NCI-H460 (cell line): ENCODE data around the gene MAPKAPK2. TPM values are rescaled to one million over a fixed set of nuclear protein-coding genes. Genes with fewer than 3 reads are reported as not detected.
"Not testable (repeated sequence)": the region's sequence is repeated elsewhere in the genome, so short reads cannot be mapped to it uniquely, and the experiment has no call there.

Experiments
- DNase-seq: peaks from one replicate; pipeline ENCODE4 v3.0.0-alpha.2; 2016; ENCODE audit warnings: low read depth; ENCODE audit errors: extremely low read depth
- total RNA-seq: library from RNA; depleted of rRNA; stranded (reverse); fragments of >200 nt; shearing (Covaris generic); gene quantifications from 2 replicates; pipeline ENCODE4 v1.2.3, GENCODE V29; 2014

The MAPKAPK2 gene
- total RNA-seq, 1 experiment from 2014 or later = 32.1 TPM

DNA sequence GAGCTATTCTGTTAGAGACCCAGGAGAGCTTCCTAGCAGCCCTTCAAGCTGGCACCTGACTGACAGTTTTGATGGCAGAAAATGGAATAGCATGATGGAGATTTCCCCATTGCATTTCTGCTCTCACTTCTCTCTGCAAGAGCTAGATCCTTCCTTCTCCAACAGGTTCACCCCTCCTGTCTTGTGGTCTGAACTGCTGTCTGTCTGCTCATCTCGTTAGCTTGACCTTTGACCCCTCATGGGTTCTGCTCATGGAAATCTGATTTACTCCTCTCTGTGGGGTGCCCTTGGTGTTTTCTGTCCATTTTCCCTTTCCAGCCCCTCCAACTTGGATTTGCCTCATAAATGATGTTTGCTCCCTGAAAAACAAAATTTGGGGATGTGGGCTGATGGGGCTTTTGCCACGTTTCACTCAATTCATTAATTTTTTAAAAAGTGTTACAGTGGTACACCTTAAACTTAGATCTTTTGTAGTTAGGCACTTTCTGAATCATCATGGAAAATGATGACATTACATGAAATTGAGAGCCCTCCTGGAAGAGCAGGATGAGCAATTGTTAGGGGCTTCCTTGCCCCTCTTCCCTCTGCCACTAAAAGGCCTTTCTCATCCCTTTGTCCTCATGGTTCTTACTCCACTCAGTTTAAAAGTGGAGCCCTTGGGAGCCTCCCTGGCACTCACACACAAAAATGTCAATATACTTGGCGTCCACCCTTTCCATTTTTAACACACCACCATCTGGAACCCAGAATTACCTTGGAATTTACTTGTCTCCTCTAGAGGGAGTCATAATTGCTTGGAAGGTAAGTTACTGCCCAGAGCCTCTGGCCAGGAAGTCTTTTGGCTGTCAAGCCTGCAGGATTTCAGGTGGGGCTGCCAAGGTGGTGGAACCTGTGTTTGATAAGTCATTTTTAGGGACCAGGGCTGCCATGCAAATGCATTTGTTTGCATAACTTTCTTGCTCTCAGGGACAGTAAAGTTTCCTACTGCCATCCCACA lies 54.0 kb downstream of the MAPKAPK2 start:
- peak; percentile 12 for DNase-seq

- no peak for DNase-seq
These were observed 54.8 kb downstream of the MAPKAPK2 start for GRCh38 chr1:206739411-206740076.

DNA sequence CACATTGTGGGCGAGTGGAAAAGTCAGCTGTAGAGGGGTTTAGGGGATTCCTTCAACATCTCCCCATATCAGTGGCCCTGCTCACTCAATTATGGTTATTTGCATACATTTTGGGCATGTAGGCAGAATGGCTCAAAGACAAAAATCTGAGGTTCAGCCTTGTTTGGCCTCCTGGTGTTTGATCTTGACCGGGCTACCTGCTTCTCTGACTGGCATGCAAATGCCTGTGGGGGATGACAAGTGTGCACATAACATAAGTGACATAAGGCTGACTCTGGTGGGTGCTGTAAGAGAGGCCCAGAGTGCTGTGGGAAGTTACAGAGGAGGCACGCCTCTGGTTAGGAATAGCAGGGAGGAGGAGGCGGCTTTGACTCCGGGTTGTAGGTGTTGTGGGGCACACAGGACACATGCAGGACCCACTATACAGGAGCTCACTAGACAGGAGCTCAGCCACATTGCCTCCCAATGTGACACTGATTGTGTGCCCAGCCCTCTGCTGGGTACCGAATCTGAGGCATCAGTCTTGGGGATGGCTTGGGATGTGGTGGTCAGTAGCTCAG lies 56.5 kb downstream of the MAPKAPK2 start:
- no peak for DNase-seq

GRCh38 chr1:206742719-206743383 lies 58.1 kb downstream of the MAPKAPK2 start:
- no peak for DNase-seq

DNA sequence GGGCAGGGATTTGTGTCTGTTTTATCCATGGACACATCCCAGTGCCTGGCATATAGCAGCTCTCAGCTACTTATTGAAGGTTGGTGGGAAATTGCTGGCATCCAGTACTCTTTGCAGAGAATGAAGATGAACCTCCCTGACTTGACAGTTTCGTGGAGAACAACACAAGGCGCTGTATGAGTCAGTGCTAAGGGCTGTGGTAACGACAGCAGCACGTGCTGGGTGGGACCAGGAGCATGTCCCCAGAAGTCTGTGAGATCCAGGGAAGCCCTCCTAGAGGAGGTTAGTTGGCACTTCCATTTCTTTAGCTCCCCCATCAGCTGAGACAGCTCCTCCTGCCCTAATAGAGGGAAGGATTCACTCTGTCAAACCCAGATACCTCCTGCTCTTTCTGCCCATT lies 60.0 kb downstream of the MAPKAPK2 start:
- no peak for DNase-seq

DNA sequence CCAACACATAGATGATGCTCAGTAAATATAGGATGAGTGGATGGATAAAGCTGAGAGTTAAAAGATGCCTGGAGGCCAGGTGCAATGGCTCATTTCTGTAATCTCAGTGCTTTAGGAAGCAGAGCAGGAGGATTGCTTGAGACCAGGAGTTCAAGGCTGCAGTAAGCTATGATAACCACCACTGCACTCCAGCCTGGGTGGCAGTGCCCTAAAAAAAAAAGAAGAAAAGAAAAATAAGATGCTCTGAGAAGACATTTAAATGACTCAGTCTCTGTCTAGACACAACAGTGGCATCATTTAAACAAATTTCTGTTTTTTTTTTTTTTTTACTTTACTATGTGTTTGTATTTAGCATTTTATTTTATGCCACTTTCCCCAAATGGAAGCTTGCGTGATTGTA lies 60.6 kb downstream of the MAPKAPK2 start:
- DNase-seq = no peak

- no peak for DNase-seq
These were observed 63.8 kb downstream of the MAPKAPK2 start for GRCh38 chr1:206748348-206749030.

GRCh38 chr1:206751891-206752290 lies 67.2 kb downstream of the MAPKAPK2 start:
- DNase-seq = no peak

GRCh38 chr1:206752481-206752880 lies 67.8 kb downstream of the MAPKAPK2 start:
- no peak for DNase-seq

- DNase-seq = no peak
These were observed 68.4 kb downstream of the MAPKAPK2 start for GRCh38 chr1:206753141-206753540.

DNA sequence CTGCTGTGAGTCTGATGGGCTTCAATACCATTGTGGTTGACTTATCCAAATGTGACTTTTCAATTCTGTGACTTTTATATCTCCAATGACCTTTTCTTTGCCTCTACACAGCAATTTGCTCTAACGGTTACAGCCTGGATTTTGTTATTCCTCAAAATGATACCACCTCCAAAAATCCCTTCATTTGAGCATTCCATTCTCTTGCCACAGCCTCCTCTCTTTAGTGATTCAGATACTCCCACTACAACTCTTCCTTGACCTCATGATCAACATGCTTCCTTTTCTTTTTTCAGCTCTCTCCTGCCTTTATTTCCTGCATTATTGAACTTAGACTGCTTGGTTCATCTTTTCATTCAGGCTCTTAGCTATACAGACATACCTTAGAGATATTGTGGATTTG lies 69.3 kb downstream of the MAPKAPK2 start:
- no peak for DNase-seq

- no peak for DNase-seq
These were observed 73.0 kb downstream of the MAPKAPK2 start for GRCh38 chr1:206757524-206758266.

DNA sequence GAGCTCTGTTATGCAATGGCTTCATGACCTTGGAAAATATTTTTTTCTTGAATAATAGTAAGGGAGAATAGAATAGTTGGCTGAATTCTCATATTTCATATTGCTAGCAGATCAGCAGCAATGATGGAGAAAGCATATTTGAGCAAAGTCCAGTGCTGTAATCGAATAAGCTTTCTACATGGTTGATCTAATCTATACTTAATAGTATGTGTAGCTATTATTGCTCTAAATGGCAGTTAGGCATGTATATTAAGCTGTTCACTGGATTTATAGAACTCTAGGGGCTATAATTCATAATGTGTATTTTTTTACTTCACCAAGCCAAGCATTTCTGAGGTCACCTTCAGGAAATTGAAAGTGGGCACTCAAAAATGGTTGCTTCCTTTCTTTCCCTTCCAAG lies 75.9 kb downstream of the MAPKAPK2 start:
- DNase-seq = no peak

- no peak for DNase-seq
These were observed 76.6 kb downstream of the MAPKAPK2 start for GRCh38 chr1:206761159-206761768.

GRCh38 chr1:206762741-206763364 lies 78.1 kb downstream of the MAPKAPK2 start:
- DNase-seq = not testable (repeated sequence)

- DNase-seq = not testable (repeated sequence)
These were observed 81.1 kb downstream of the MAPKAPK2 start for GRCh38 chr1:206765771-206766170.

DNA sequence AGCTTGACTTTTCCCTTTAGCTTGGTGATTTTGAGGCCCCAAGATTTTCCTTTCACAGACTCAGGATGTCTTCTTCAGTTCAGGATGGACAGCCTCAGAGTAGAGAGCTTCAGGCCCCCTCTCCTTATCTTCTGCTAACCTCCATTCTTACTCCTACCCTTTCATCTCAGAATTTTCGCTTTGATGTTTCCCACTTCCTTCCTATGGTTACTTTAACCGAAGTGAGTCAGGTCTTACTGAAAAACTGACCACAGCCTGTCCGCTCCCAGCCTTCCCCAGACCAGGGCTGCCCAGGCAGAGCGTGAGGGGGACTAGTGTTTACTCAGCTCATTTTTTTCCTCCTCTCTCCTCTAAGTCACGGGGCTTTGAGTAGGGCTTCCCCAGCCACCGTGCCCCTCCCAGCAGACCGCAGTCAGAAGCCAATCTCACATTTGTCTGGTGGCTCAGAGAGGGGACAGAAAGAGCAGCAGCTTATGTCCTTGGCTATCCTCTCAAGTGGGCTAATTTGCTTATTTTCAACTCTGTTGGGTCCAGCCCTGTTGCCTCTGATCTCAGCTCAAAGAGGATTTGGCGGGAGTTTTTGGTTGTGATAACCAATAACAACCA lies 81.6 kb downstream of the MAPKAPK2 start:
- no peak for DNase-seq
